H9 (cell line): ENCODE data around the gene IPPK. TPM values are rescaled to one million over a fixed set of nuclear protein-coding genes. Genes with fewer than 3 reads are reported as not detected.

Experiments
- DNase-seq: peaks from one replicate; pipeline ENCODE4 v3.0.0-alpha.2; 2017
- H2AFZ ChIP-seq: one replicate; pipeline ENCODE4 v1.6.1; 2013; ENCODE audit warnings: mild to moderate bottlenecking, low read length, control low read depth, moderate library complexity
- H2AK5ac ChIP-seq: 2 replicates; pipeline ENCODE4 v1.6.1; 2013; ENCODE audit warnings: low read length, control low read depth, mixed read lengths; ENCODE audit not compliant: insufficient read length
- H2BK120ac ChIP-seq: one replicate; pipeline ENCODE4 v1.6.1; 2013; ENCODE audit warnings: low read depth, mild to moderate bottlenecking, low read length, control low read depth, inconsistent platforms; ENCODE audit not compliant: poor library complexity, severe bottlenecking
- H2BK12ac ChIP-seq: 2 replicates; pipeline ENCODE4 v1.6.1; 2013; ENCODE audit warnings: low read length, control low read depth, mixed read lengths, low read depth; ENCODE audit not compliant: insufficient read length
- H2BK15ac ChIP-seq: 2 replicates; pipeline ENCODE4 v1.6.1; 2013; ENCODE audit warnings: low read depth, low read length, control low read depth
- H2BK20ac ChIP-seq: one replicate; pipeline ENCODE4 v1.6.1; 2013; ENCODE audit warnings: low read depth, mild to moderate bottlenecking, low read length, control low read depth, inconsistent platforms; ENCODE audit not compliant: poor library complexity, severe bottlenecking
- H2BK5ac ChIP-seq: 2 replicates; pipeline ENCODE4 v1.6.1; 2013; ENCODE audit warnings: low read length, control low read depth, mixed read lengths; ENCODE audit not compliant: insufficient read length
- H3K14ac ChIP-seq: 2 replicates; pipeline ENCODE4 v1.6.1; 2013; ENCODE audit warnings: low read length, control low read depth; ENCODE audit not compliant: insufficient read depth
- H3K18ac ChIP-seq: 2 replicates; pipeline ENCODE4 v1.6.1; 2013; ENCODE audit warnings: low read depth, mild to moderate bottlenecking, mixed read lengths, low read length, control low read depth; ENCODE audit not compliant: insufficient read length
- H3K23ac ChIP-seq: 2 replicates; pipeline ENCODE4 v1.6.1; 2013; ENCODE audit warnings: low read length, control low read depth, mixed read lengths, low read depth; ENCODE audit not compliant: insufficient read length
- H3K23me2 ChIP-seq: 2 replicates; pipeline ENCODE4 v1.6.1; 2013; ENCODE audit warnings: low read depth, mild to moderate bottlenecking, mixed read lengths, low read length, control low read depth; ENCODE audit not compliant: insufficient read length, poor library complexity, severe bottlenecking
- H3K27ac ChIP-seq: 2 replicates; pipeline ENCODE4 v1.5.1; 2013; ENCODE audit warnings: low read length, control low read depth, mixed read lengths, low read depth; ENCODE audit not compliant: insufficient read length
- H3K27me3 ChIP-seq: 2 replicates; pipeline ENCODE4 v1.6.1; 2013; ENCODE audit warnings: low read length, control low read depth, inconsistent platforms; ENCODE audit not compliant: insufficient read depth
- H3K4ac ChIP-seq: 2 replicates; pipeline ENCODE4 v1.6.1; 2013; ENCODE audit warnings: low read depth, mild to moderate bottlenecking, control low read depth, inconsistent platforms, low read length, moderate library complexity
- H3K4me1 ChIP-seq: 2 replicates; pipeline ENCODE4 v1.6.1; 2013; ENCODE audit warnings: low read length, control low read depth, inconsistent platforms; ENCODE audit not compliant: insufficient read depth
- H3K4me2 ChIP-seq: 2 replicates; pipeline ENCODE4 v1.6.1; 2013; ENCODE audit warnings: low read length, control low read depth, mixed read lengths; ENCODE audit not compliant: insufficient read length, insufficient read depth
- H3K56ac ChIP-seq: 2 replicates; pipeline ENCODE4 v1.6.1; 2013; ENCODE audit warnings: low read depth, mild to moderate bottlenecking, mixed read lengths, low read length, control low read depth; ENCODE audit not compliant: insufficient read length
- H3K79me1 ChIP-seq: 2 replicates; pipeline ENCODE4 v1.6.1; 2013; ENCODE audit warnings: low read depth, mild to moderate bottlenecking, moderate library complexity, low read length, control low read depth, inconsistent platforms; ENCODE audit not compliant: insufficient read depth, poor library complexity, severe bottlenecking
- H3K79me2 ChIP-seq: 2 replicates; pipeline ENCODE4 v1.6.1; 2013; ENCODE audit warnings: low read length, control low read depth, inconsistent platforms; ENCODE audit not compliant: insufficient read depth
- H3K9ac ChIP-seq: 2 replicates; pipeline ENCODE4 v1.6.1; 2013; ENCODE audit warnings: low read length, control low read depth, mixed read lengths; ENCODE audit not compliant: insufficient read length; ENCODE audit errors: extremely low read depth
- H3K9me3 ChIP-seq: one replicate; pipeline ENCODE4 v1.6.1; 2013; ENCODE audit warnings: low read depth, low read length, inconsistent platforms; ENCODE audit not compliant: control insufficient read depth
- H3T11ph ChIP-seq: one replicate; pipeline ENCODE4 v1.6.1; 2013; ENCODE audit warnings: mild to moderate bottlenecking, low read length, control low read depth, inconsistent platforms
- H4K20me1 ChIP-seq: one replicate; pipeline ENCODE4 v1.6.1; 2013; ENCODE audit not compliant: control insufficient read depth, insufficient read length, insufficient read depth
- H4K5ac ChIP-seq: 2 replicates; pipeline ENCODE4 v1.6.1; 2013; ENCODE audit warnings: low read depth, mild to moderate bottlenecking, mixed read lengths, low read length, control low read depth; ENCODE audit not compliant: insufficient read length
- H4K8ac ChIP-seq: replicated peaks from 2 replicates; pipeline ENCODE4 v1.6.1; 2013; ENCODE audit warnings: low read length, control low read depth, mixed read lengths, low read depth; ENCODE audit not compliant: insufficient read length
- H4K91ac ChIP-seq: 2 replicates; pipeline ENCODE4 v1.6.1; 2013; ENCODE audit warnings: low read depth, mild to moderate bottlenecking, moderate library complexity, mixed read lengths, low read length, control low read depth; ENCODE audit not compliant: insufficient read length
- H3K27ac Mint-ChIP-seq, 3 experiments: 2 replicates in 2 of 3; 3 replicates in 1 of 3; pipeline ENCODE4 v1.8.0; 2020 to 2021; ENCODE audit warnings: mixed read lengths in 3 of 3, mild to moderate bottlenecking in 1 of 3, moderate library complexity in 1 of 3
- H3K27me3 Mint-ChIP-seq: 2 replicates; pipeline ENCODE4 v1.8.0; 2021; ENCODE audit warnings: low read depth, mild to moderate bottlenecking, moderate library complexity, mixed read lengths
- H3K36me3 Mint-ChIP-seq, 3 experiments: 2 replicates in 2 of 3; 3 replicates in 1 of 3; pipeline ENCODE4 v1.8.0; 2020 to 2021; ENCODE audit warnings: low read depth in 3 of 3, mixed read lengths in 3 of 3; ENCODE audit not compliant: insufficient read depth in 1 of 3
- H3K4me1 Mint-ChIP-seq, 2 experiments: 2 replicates each; pipeline ENCODE4 v1.8.0; 2020; ENCODE audit warnings: mixed read lengths in 2 of 2
- H3K4me3 Mint-ChIP-seq, 2 experiments: 2 replicates in 1 of 2; 3 replicates in 1 of 2; pipeline ENCODE4 v1.8.0; 2020 to 2021; ENCODE audit warnings: mild to moderate bottlenecking in 2 of 2, mixed read lengths in 2 of 2, moderate library complexity in 1 of 2
- H3K9me3 Mint-ChIP-seq, 2 experiments: 2 replicates in 1 of 2; 3 replicates in 1 of 2; pipeline ENCODE4 v1.8.0; 2020; ENCODE audit warnings: mild to moderate bottlenecking in 2 of 2, mixed read lengths in 2 of 2, moderate library complexity in 1 of 2
- WGBS: extraction: QIAGEN DNeasy Blood & Tissue Kit; methylation state at CpG from one replicate; pipeline ENCODE4 v1.1.7; 2013; ENCODE audit warnings: missing lambda C conversion rate, low lambda C conversion rate, mixed read lengths; ENCODE audit not compliant: insufficient read length; ENCODE audit errors: extremely low coverage; 5-methylcytosine and 5-hydroxymethylcytosine counted together
- total RNA-seq: library from RNA; stranded (reverse); gene quantifications from 2 replicates; pipeline ENCODE4 v1.2.1, GENCODE V29; 2021
- TF ChIP-seq, protein P1 (sequence below): fragments of 200-600 bp; sonication (generic); conservative IDR thresholded peaks from 3 replicates; pipeline ENCODE4 v1.8.0; 2021; ENCODE audit warnings: antibody characterized with exemption, mild to moderate bottlenecking

The IPPK gene
- total RNA-seq, 1 experiment from 2014 or later = 10.7 TPM

DNA sequence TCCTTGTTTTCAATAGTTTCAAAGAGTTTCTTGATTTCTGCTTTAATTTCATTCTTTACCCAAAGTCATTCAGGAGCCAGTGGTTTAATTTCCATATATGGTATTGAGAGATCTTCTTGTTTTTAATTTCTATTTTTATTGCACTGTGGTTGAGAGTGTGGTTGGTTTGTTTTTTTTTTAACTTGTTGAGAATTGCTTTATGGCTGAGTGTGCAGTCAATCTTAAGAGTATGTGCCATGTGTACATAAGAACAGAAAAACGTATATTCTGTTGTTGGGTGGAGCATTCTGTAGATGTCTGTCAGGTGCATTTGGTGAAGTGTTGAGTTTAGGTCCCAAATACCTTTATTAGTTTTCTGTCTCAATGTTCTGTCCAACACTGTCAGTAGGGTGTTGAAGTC, 26.7 kb upstream of the IPPK start:
- Histone ChIP-seq H3K9ac (no peak overlapping the region), H3K9me3 (no peaks in the 10 kb centered on the region), H3K4ac (no peak overlapping the region)

More for the DNA sequence above, 26.7 kb upstream of the IPPK start:
- Histone ChIP-seq H4K20me1 (no peaks in the 10 kb centered on the region), H3K23ac (no peak overlapping the region), H2BK20ac (no peak overlapping the region), H3K56ac (no peak overlapping the region), H3K79me1 (no peaks in the 10 kb centered on the region), H3K79me2 (no peaks in the 10 kb centered on the region), H4K5ac (no peak overlapping the region), H4K8ac (no peak overlapping the region), H2AFZ (no peak overlapping the region), H3K4me1 (no peaks in the 10 kb centered on the region), H2BK5ac (no peak overlapping the region), H3K23me2 (no peaks in the 10 kb centered on the region), H3T11ph (no peak overlapping the region), H3K27me3 (no peaks in the 10 kb centered on the region), H4K91ac (no peak overlapping the region), H2BK12ac (no peak overlapping the region), H3K18ac (no peak overlapping the region), H3K27ac (no peak overlapping the region), H3K14ac (no peak overlapping the region), H2BK15ac (no peak overlapping the region), H2AK5ac (no peak overlapping the region), H2BK120ac (no peak overlapping the region), H3K4me2 (no peak overlapping the region)
- H3K36me3 Mint-ChIP-seq = peaks cover 4 to 8% (median 4%) of the 10 kb centered on the region in 3 experiments; a peak in 5 of 7 replicates
- TF ChIP-seq, protein P1, sequence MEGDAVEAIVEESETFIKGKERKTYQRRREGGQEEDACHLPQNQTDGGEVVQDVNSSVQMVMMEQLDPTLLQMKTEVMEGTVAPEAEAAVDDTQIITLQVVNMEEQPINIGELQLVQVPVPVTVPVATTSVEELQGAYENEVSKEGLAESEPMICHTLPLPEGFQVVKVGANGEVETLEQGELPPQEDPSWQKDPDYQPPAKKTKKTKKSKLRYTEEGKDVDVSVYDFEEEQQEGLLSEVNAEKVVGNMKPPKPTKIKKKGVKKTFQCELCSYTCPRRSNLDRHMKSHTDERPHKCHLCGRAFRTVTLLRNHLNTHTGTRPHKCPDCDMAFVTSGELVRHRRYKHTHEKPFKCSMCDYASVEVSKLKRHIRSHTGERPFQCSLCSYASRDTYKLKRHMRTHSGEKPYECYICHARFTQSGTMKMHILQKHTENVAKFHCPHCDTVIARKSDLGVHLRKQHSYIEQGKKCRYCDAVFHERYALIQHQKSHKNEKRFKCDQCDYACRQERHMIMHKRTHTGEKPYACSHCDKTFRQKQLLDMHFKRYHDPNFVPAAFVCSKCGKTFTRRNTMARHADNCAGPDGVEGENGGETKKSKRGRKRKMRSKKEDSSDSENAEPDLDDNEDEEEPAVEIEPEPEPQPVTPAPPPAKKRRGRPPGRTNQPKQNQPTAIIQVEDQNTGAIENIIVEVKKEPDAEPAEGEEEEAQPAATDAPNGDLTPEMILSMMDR = no peak
- no CpG with 5 or more reads among the region's 1 CpG for WGBS
- H3K9me3 Mint-ChIP-seq = peaks cover 45 to 51% of the 10 kb centered on the region in 2 experiments
- DNase-seq = no peak
- peaks cover 9% of the 10 kb centered on the region for H3K27me3 Mint-ChIP-seq
- H3K4me3 Mint-ChIP-seq = no peak overlapping the region
- no peak overlapping the region for H3K27ac Mint-ChIP-seq
- H3K4me1 Mint-ChIP-seq = no peaks in the 10 kb centered on the region
